T47D (cell line): ENCODE results near the gene GPR179.
A peak's percentile ranks its signal among the peaks of the same experiment; 100 is the strongest.

Experiments used
- DNase-seq, 2 experiments: peaks; one replicate each; pipeline versions ENCODE4 v3.0.0 to v3.0.0-alpha.2; 2011 to 2012; ENCODE audit warnings: low read depth in 1 of 2, low spot score in 1 of 2
- JUND ChIP-seq: IDR thresholded peaks from 2 replicates; pipeline ENCODE4 v1.6.1; 2012; ENCODE audit warnings: low read depth
- in situ Hi-C: cut with HindIII; loops from 2 replicates; pipeline ENCODE4 v1.10.0; 2016; ENCODE audit warnings: low sequenced_read_pairs, low pct_unique_long_range_greater_than_20kb

The GPR179 gene

GRCh38 chr17:38353668-38354067, 9.9 kb upstream of the GPR179 start:
- DNase-seq = no peak
- in situ Hi-C loops = no loop called here
- TF ChIP-seq JUND = no peak

DNA sequence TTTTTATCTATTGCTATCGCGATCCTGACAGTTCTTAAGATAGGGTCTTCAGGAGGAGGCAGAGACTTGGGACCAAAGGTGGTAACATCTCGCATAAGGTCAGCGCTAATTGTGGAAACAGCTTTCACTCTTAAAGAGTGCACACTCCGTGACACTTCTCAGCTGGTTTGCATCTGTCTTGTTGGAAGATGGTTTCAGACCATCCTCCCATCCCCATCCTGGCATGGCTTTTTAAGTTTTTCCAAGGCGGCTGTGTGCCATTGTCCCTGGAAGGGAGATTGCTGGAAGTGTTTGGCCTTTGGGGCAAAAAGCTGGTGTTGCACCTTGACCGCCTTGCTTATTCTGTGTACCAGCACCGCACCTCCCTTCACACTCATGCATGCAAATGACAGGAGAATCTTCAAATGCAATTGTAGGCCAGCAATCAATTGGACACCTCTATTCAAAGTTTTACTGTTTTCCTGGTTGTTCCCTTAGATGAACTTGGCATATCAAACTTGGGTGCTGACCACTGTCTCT, 9.4 kb upstream of the GPR179 start:
- DNase-seq = no peak
- no peak for TF ChIP-seq JUND
- in situ Hi-C loops = no loop called here

DNA sequence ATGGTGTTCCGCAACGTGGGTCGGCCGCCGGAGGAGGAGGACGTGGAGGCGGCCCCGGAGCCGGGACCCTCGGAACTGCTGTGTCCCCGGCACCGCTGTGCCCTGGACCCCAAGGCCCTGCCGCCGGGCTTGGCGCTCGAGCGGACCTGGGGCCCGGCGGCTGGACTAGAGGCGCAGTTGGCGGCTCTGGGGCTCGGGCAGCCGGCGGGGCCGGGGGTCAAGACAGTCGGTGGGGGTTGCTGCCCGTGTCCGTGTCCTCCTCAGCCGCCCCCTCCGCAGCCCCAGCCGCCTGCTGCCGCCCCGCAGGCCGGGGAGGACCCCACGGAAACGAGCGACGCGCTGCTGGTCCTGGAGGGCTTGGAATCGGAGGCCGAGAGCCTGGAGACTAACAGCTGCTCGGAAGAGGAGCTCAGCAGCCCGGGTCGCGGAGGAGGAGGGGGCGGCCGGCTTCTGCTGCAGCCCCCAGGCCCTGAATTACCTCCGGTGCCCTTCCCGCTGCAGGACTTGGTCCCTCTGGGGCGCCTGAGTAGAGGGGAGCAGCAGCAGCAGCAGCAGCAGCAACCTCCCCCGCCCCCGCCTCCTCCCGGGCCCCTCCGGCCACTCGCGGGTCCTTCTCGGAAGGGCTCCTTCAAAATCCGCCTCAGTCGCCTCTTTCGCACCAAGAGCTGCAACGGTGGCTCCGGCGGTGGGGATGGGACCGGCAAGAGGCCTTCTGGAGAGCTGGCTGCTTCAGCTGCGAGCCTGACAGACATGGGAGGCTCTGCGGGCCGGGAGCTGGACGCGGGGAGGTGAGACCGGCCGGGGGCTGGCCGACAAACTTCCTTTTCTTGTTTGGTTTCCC, 8.7 kb upstream of the GPR179 start:
- TF ChIP-seq JUND = no peak
- in situ Hi-C loops = no loop called here
- DNase-seq = peak in 1 of 2 experiments; percentile 38

- TF ChIP-seq JUND = no peak
- in situ Hi-C loops = no loop called here
- peak; percentile 95 to 97 for DNase-seq
Observed at GRCh38 chr17:38351412-38352222, 7.9 kb upstream of the GPR179 start, which contains the start of gene SOCS7. Gene SOCS7, plus strand, starts transcription at chr17:38351844. Its CDS starts 209 bp downstream, at chr17:38352053.

GRCh38 chr17:38350035-38350434, 6.3 kb upstream of the GPR179 start:
- no peak for DNase-seq
- in situ Hi-C loops = no loop called here
- no peak for TF ChIP-seq JUND

GRCh38 chr17:38349097-38349730, 5.5 kb upstream of the GPR179 start:
- in situ Hi-C loops = no loop called here
- peak; percentile 66 to 90 for DNase-seq
- TF ChIP-seq JUND = no peak

- DNase-seq = no peak
- no peak for TF ChIP-seq JUND
- in situ Hi-C loops = no loop called here
Observed at GRCh38 chr17:38345743-38346142, 2.0 kb upstream of the GPR179 start.

DNA sequence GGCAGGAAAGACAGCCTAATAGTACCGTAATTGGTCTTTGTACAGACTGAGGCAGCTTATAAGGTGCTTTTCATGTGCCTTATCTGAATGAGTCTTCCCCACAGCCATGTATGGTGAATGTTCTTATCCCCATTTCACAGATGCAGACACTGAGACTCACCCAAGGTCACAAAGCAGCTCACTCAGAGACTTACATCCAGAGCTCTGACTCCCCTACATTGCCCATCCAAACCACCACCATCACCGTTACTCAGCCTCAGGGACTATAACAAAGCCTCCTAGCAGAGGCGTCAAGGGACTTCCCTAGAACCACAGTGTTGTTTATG, 627 bp upstream of the GPR179 start:
- no peak for TF ChIP-seq JUND
- in situ Hi-C loops = no loop called here

DNA sequence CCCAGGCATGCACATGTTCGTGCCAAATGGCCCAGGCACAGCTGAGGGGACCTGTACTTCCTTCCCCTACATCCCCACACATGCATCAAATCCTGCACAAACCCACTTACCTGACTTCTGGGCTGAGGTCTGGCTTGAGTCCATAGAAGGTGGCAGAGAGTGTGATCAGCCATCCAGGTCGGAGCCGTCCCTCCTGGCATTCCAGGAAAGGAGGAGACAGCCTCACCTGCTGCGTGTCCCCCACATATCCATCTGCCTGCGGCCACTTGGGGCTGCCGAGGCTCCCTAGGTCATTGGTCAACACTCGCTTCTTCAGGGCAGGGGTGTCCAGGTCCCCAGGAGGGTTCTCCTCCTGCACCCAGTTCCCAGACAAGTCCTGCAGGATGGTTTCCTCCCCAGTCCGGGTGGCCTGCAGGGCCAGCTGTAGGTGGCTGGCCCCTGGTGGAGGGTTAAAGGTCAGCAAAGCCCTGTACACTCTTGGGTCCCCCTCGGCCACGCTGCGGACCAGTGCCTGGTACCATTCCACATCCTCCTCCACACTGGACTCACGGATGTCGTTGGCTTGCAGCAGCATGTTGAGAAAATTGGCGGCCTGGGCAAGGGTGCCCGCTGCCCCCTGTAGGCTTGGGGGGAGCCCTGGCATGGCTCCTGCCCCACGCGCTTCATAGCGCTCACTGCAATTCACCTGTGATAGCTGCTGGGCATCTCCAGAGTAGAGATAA, 709 bp downstream of the GPR179 start:
- in situ Hi-C loops = no loop called here
- no peak for TF ChIP-seq JUND
- no peak for DNase-seq

More for the DNA sequence above, 627 bp upstream of the GPR179 start:
- no peak for DNase-seq

DNA sequence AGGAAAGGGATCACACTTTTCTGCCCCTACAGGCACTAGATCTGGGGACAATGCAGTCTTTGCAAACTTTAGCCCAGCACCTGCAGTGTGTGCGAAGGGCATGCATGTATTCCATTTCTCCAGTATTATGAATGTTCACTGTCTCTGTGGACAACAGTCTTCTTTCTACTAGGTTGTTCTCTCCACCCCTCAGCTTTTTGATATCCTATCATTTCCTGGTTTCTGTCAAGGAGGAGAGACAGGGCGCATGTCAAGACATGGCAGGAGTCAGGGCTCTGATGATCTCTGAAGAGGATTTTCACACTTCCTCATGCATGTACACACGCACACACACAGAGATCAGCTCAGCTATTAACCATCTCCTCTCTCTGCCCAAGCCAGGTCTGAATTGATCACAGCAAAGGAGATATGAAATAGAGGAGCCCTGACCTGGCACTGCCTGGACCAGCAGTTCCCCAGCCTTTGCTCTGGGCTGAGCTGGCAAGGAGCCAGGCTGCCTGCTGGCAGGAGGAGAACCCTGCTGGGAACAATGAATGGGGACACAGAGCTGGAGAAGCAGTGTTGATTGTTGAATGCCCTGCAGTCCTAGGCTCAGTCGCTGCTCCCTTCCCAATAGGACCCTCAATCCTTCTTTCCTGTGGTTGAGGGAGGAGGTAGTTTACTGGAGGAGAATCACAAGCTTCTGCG, 2.6 kb downstream of the GPR179 start:
- no peak for TF ChIP-seq JUND
- peak in 1 of 2 experiments; percentile 53 for DNase-seq
- in situ Hi-C loops = no loop called here

GRCh38 chr17:38339891-38340290, 3.9 kb downstream of the GPR179 start:
- TF ChIP-seq JUND = no peak
- in situ Hi-C loops = no loop called here
- no peak for DNase-seq
